Endothelial cell of umbilical vein (primary cell): ENCODE results near the gene C1QA. TPM values are rescaled to one million over a fixed set of nuclear protein-coding genes. Genes with fewer than 3 reads are reported as not detected.

ENCODE experiments used
- BruUV-seq: library from RNA; stranded (reverse); fragments of 400-500 nt; replicated peaks from 2 replicates; lab custom pipeline; 2021; lab: Mats Ljungman, UMichigan
- CTCF ChIA-PET: fragments of 300-600, 350-600 bp; sonication (Branson Sonifier 250); formaldehyde crosslinking; loops from one replicate; lab custom pipeline; 2021; ENCODE audit warnings: antibody characterized with exemption, inconsistent platforms; lab: Charles Lee
- POLR2A ChIA-PET: fragments of 300-600, 350-600 bp; sonication (Branson Sonifier 250); formaldehyde crosslinking; loops from one replicate; lab custom pipeline; 2021; ENCODE audit warnings: antibody characterized with exemption, inconsistent platforms; lab: Charles Lee
- DNase-seq: peaks from one replicate; pipeline ENCODE4 v3.0.0-alpha.2; 2011; ENCODE audit warnings: low read depth, low spot score
- FAIRE-seq: peaks from 2 replicates; lab custom pipeline; 2011; peaks lifted over from hg19 to GRCh38; lab: Jason Lieb, UNC
- H2AFZ ChIP-seq: 2 replicates; pipeline ENCODE4 v1.6.0; 2012; ENCODE audit warnings: low read depth, low read length, control low read depth, inconsistent platforms
- H3K27ac ChIP-seq: 2 replicates; pipeline ENCODE4 v1.5.1; 2011; ENCODE audit warnings: low read depth, mild to moderate bottlenecking, control low read depth, low read length, moderate library complexity; ENCODE audit not compliant: insufficient read depth
- H3K27me3 ChIP-seq, 2 experiments: 2 replicates each; pipeline versions ENCODE4 v1.6.0 to v1.6.1; 2011; ENCODE audit warnings: low read length in 2 of 2, mixed read lengths in 1 of 2; ENCODE audit not compliant: control insufficient read depth in 2 of 2, insufficient read depth in 2 of 2
- H3K36me3 ChIP-seq, 2 experiments: 2 replicates in 1 of 2; 3 replicates in 1 of 2; pipeline ENCODE4 v1.5.1; 2011; ENCODE audit warnings: low read length in 2 of 2, mild to moderate bottlenecking in 1 of 2, moderate library complexity in 1 of 2; ENCODE audit not compliant: control insufficient read depth in 2 of 2, insufficient read depth in 2 of 2; ENCODE audit errors: extremely low read depth in 1 of 2
- H3K4me1 ChIP-seq: 3 replicates; pipeline ENCODE4 v1.5.1; 2011; ENCODE audit warnings: mild to moderate bottlenecking, low read length; ENCODE audit not compliant: control insufficient read depth, insufficient read depth; ENCODE audit errors: extremely low read depth
- H3K4me2 ChIP-seq: 2 replicates; pipeline ENCODE4 v1.6.1; 2011; ENCODE audit warnings: low read length, control low read depth, mixed read lengths; ENCODE audit not compliant: insufficient read depth
- H3K4me3 ChIP-seq, 3 experiments: fragments of 200-600 bp in 1 of 3; sonication (generic), shearing (Covaris generic) in 1 of 3; replicated peaks in 1 of 3; 2 replicates each; pipeline ENCODE4 v1.5.1; 2011 to 2016; ENCODE audit warnings: control low read depth in 3 of 3, low read length in 3 of 3, mild to moderate bottlenecking in 2 of 3, inconsistent platforms in 1 of 3, low read depth in 1 of 3, moderate library complexity in 1 of 3; ENCODE audit not compliant: insufficient read depth in 1 of 3
- H3K79me2 ChIP-seq: 2 replicates; pipeline ENCODE4 v1.6.0; 2012; ENCODE audit warnings: low read length, inconsistent platforms; ENCODE audit not compliant: control insufficient read depth, insufficient read depth
- H3K9ac ChIP-seq: replicated peaks from 2 replicates; pipeline ENCODE3; 2011; ENCODE audit warnings: low read length, control low read depth; ENCODE audit not compliant: insufficient read depth; ENCODE audit errors: extremely low read depth
- H3K9me1 ChIP-seq: replicated peaks from 3 replicates; pipeline ENCODE4 v1.6.0; 2011; ENCODE audit warnings: mild to moderate bottlenecking, low read length; ENCODE audit not compliant: control insufficient read depth, insufficient read depth; ENCODE audit errors: extremely low read depth
- H3K9me3 ChIP-seq: replicated peaks from 2 replicates; pipeline ENCODE4 v1.5.1; 2012; ENCODE audit warnings: low read length, inconsistent platforms; ENCODE audit not compliant: control insufficient read depth, insufficient read depth
- H4K20me1 ChIP-seq: replicated peaks from 2 replicates; pipeline ENCODE3; 2011; ENCODE audit warnings: mild to moderate bottlenecking, low read length; ENCODE audit not compliant: control insufficient read depth, insufficient read depth; ENCODE audit errors: extremely low read depth
- CTCF ChIP-seq, 2 donors: IDR thresholded peaks; 1 replicate in 1 of 2; 2 replicates in 1 of 2; pipeline ENCODE4 v1.5.1; 2011; ENCODE audit warnings: low read length in 2 of 2, mild to moderate bottlenecking in 2 of 2, moderate library complexity in 2 of 2, control low read depth in 1 of 2, inconsistent platforms in 1 of 2, low read depth in 1 of 2; ENCODE audit not compliant: insufficient read depth in 1 of 2; ENCODE audit errors: extremely low read depth in 1 of 2
- EZH2 ChIP-seq: IDR thresholded peaks from 2 replicates; pipeline ENCODE4 v1.6.1; 2012; ENCODE audit warnings: borderline replicate concordance, low read depth, mild to moderate bottlenecking, moderate library complexity, low read length, inconsistent platforms; ENCODE audit not compliant: severe bottlenecking
- FOS ChIP-seq: IDR thresholded peaks from 2 replicates; pipeline ENCODE4 v1.6.1; 2011; ENCODE audit warnings: mild to moderate bottlenecking, low read length, moderate library complexity, borderline replicate concordance; ENCODE audit not compliant: insufficient read depth
- GATA2 ChIP-seq: IDR thresholded peaks from 2 replicates; pipeline ENCODE4 v1.7.0; 2011; ENCODE audit warnings: low read depth, mild to moderate bottlenecking, moderate library complexity, mixed read lengths, low read length; ENCODE audit not compliant: insufficient read length, insufficient read depth
- JUN ChIP-seq: IDR thresholded peaks from 2 replicates; pipeline ENCODE4 v1.6.1; 2011; ENCODE audit warnings: borderline replicate concordance, low read depth; ENCODE audit not compliant: insufficient read length, insufficient read depth
- MAX ChIP-seq: IDR thresholded peaks from 2 replicates; pipeline ENCODE4 v1.6.1; 2011; ENCODE audit not compliant: insufficient read depth, insufficient read length
- MYC ChIP-seq: IDR thresholded peaks from one replicate; pipeline ENCODE4 v1.6.1; 2011; ENCODE audit warnings: mild to moderate bottlenecking, low read depth, low read length
- POLR2A ChIP-seq: IDR thresholded peaks from 2 replicates; pipeline ENCODE4 v1.6.1; 2012; ENCODE audit warnings: low read depth, mild to moderate bottlenecking, control low read depth, low read length
- POLR2AphosphoS5 ChIP-seq: IDR thresholded peaks from 2 replicates; pipeline ENCODE4 v1.6.1; 2012; ENCODE audit warnings: low read depth, mild to moderate bottlenecking, control low read depth, low read length, moderate library complexity; ENCODE audit not compliant: insufficient read depth
- dilution Hi-C: fragments of 300-500 bp; cut with MboI; formaldehyde crosslinking; loops from one replicate; pipeline ENCODE4 v1.15.0; 2019; ENCODE audit warnings: low sequenced_read_pairs; ENCODE audit not compliant: extremely low pct_ligation_motif_present
- intact Hi-C: fragments of 100-400 bp; cut with micrococcal nuclease; formaldehyde crosslinking; loops from one replicate; pipeline ENCODE4 v1.10.0; 2022
- polyA plus RNA-seq, 4 experiments: library from polyadenylated mRNA; depleted of rRNA in 3 of 4; stranded (reverse) in 3 of 4; unstranded in 1 of 4; fragments of >200 nt; gene quantifications; 2 replicates each; pipeline versions ENCODE4 v1.2.1 to v1.2.3, GENCODE V29; 2011 to 2012; ENCODE audit warnings: missing spikeins in 1 of 4
- total RNA-seq: library from RNA; stranded (reverse); gene quantifications from 2 replicates; pipeline ENCODE4 v1.2.3, GENCODE V29; 2021

C1QA gene
- total and polyA plus RNA-seq, 2 donors (not counting 3 experiments of a cell fraction or from before 2014, with no cell fraction given): not detected

- Histone ChIP-seq H3K79me2 (no peaks in the 10 kb centered on the region), H3K9ac (no peak overlapping the region), H3K9me3 (no peaks in the 10 kb centered on the region), H3K9me1 (no peaks in the 10 kb centered on the region), H4K20me1 (no peaks in the 10 kb centered on the region), H3K36me3 (no peaks in the 10 kb centered on the region), H3K4me3 (no peak overlapping the region), H3K4me2 (no peak overlapping the region), H3K27me3 (no peaks in the 10 kb centered on the region), H3K4me1 (no peaks in the 10 kb centered on the region), H2AFZ (no peak overlapping the region), H3K27ac (no peak overlapping the region)
- dilution Hi-C loops: no loop called here
- FAIRE-seq (no peak), DNase-seq (no peak)
- CTCF ChIA-PET: interaction anchor here (0.6 to 2.5 kb wide), 6 partner anchors 10 to 284 kb away, joined by 3 to 12 read pairs (median 4); partner anchors contain the start of gene C1QA
- intact Hi-C loops: no loop called here
- TF ChIP-seq POLR2AphosphoS5 (no peak), MYC (no peak), FOS (no peak), CTCF (IDR thresholded peaks at IDR 0.05; ENCODE audit: extremely low read depth in 1 of 2, insufficient read depth in 1 of 2, low read depth in 1 of 2, low read length in 2 of 2) (no peak), JUN (no peak), EZH2 (no peak), POLR2A (no peak), MAX (no peak), GATA2 (no peak)
- POLR2A ChIA-PET: no interaction called here
- no TSS peak for BruUV-seq
Observed at GRCh38 chr1:22645931-22646330, 9.5 kb downstream of the C1QA start.
